Esophagus muscularis mucosa (tissue), 4 donors: ENCODE measurements around the gene MAPK4.

Experiments
- EP300 ChIP-seq: sonication (generic); formaldehyde crosslinking; IDR thresholded peaks from one replicate; pipeline ENCODE4 v1.6.1; 2017; ENCODE audit warnings: antibody characterized with exemption
- POLR2A ChIP-seq: fragments of 450-650 bp; IDR thresholded peaks from one replicate; pipeline ENCODE4 v1.6.1; 2017; ENCODE audit warnings: antibody characterized with exemption, moderate library complexity, mild to moderate bottlenecking, low read depth
- POLR2AphosphoS5 ChIP-seq, 2 donors: sonication (generic); formaldehyde crosslinking; IDR thresholded peaks; one replicate each; pipeline ENCODE4 v1.6.1; 2017; ENCODE audit warnings: antibody characterized with exemption in 2 of 2
- TF ChIP-seq, protein P1 (sequence below), 3 experiments: fragments of 200-600 bp in 2 of 3; fragments of 450-650 bp in 1 of 3; sonication (generic) in 2 of 3; IDR thresholded peaks; one replicate each; pipeline ENCODE4 v1.5.1; 2017 to 2019; ENCODE audit warnings: antibody characterized with exemption in 3 of 3, mild to moderate bottlenecking in 2 of 3, moderate library complexity in 1 of 3

DNA sequence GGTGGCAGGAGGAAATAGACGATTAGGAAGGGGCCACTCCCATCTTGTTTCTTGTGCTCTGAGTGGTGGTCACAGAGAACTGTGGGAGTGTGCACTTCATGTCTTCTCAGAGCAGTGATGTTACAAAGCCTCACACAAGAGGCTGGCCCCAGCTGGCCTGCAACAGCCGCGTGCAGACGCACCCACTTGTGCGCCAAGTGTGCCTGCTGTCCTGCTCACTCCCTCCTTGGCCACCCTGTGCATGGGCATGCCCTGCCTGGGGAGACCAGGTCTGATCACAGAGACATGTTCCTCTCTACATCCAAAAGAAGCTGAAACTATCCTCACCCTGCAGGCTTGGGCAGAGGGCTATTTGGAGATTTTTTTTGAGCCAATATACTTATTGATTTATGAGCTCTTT, 151.5 kb downstream of the MAPK4 start:
- TF ChIP-seq, protein P1, sequence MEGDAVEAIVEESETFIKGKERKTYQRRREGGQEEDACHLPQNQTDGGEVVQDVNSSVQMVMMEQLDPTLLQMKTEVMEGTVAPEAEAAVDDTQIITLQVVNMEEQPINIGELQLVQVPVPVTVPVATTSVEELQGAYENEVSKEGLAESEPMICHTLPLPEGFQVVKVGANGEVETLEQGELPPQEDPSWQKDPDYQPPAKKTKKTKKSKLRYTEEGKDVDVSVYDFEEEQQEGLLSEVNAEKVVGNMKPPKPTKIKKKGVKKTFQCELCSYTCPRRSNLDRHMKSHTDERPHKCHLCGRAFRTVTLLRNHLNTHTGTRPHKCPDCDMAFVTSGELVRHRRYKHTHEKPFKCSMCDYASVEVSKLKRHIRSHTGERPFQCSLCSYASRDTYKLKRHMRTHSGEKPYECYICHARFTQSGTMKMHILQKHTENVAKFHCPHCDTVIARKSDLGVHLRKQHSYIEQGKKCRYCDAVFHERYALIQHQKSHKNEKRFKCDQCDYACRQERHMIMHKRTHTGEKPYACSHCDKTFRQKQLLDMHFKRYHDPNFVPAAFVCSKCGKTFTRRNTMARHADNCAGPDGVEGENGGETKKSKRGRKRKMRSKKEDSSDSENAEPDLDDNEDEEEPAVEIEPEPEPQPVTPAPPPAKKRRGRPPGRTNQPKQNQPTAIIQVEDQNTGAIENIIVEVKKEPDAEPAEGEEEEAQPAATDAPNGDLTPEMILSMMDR (IDR thresholded peaks at IDR 0.05), result no peak
- no peak for TF ChIP-seq POLR2AphosphoS5 (IDR thresholded peaks at IDR 0.05)
- no peak for TF ChIP-seq POLR2A
- no peak for TF ChIP-seq EP300
